ENCODE data around the gene ASH1L.

- TF ChIP-seq CSDC2 (CRISPR knock-in tag; IDR thresholded peaks at IDR 0.05) (no peak), RARB (CRISPR knock-in tag; IDR thresholded peaks at IDR 0.05) (no peak)
Observed at GRCh38 chr1:155326631-155327037, 236.0 kb downstream of the ASH1L start.

All from SK-N-SH treated with all-trans-retinoic acid at 6 μM for 48 hours (cell line).